Body of pancreas (tissue), 4 donors: ENCODE results near the gene FFAR2.

Experiments used
- POLR2A ChIP-seq, 3 donors: fragments of 450-650 bp; IDR thresholded peaks; one replicate each; pipeline ENCODE4 v1.6.1; 2016; ENCODE audit warnings: antibody characterized with exemption in 3 of 3, mild to moderate bottlenecking in 2 of 3
- TF ChIP-seq, protein P1 (sequence below), 7 experiments: fragments of 450-650 bp in 4 of 7; fragments of 200-600 bp in 3 of 7; sonication (generic) in 3 of 7; IDR thresholded peaks; one replicate each; pipeline ENCODE4 v1.5.1; 2016 to 2019; ENCODE audit warnings: antibody characterized with exemption in 7 of 7

GRCh38 chr19:35460608-35461007 lies 12.6 kb downstream of the FFAR2 start:
- TF ChIP-seq, protein P1, sequence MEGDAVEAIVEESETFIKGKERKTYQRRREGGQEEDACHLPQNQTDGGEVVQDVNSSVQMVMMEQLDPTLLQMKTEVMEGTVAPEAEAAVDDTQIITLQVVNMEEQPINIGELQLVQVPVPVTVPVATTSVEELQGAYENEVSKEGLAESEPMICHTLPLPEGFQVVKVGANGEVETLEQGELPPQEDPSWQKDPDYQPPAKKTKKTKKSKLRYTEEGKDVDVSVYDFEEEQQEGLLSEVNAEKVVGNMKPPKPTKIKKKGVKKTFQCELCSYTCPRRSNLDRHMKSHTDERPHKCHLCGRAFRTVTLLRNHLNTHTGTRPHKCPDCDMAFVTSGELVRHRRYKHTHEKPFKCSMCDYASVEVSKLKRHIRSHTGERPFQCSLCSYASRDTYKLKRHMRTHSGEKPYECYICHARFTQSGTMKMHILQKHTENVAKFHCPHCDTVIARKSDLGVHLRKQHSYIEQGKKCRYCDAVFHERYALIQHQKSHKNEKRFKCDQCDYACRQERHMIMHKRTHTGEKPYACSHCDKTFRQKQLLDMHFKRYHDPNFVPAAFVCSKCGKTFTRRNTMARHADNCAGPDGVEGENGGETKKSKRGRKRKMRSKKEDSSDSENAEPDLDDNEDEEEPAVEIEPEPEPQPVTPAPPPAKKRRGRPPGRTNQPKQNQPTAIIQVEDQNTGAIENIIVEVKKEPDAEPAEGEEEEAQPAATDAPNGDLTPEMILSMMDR (IDR thresholded peaks at IDR 0.05): no peak
- no peak for TF ChIP-seq POLR2A (IDR thresholded peaks at IDR 0.05)
